Amniotic stem cell (primary cell): ENCODE results near the gene SCFD2.
"Not testable (repeated sequence)": the region's sequence is repeated elsewhere in the genome, so short reads cannot be mapped to it uniquely, and the experiment has no call there.

Experiments used
- DNase-seq: peaks from one replicate; lab custom pipeline; 2025; lab: John Stamatoyannopoulos, UW

The SCFD2 gene

GRCh38 chr4:53050361-53050774 is 315.5 kb downstream of the SCFD2 start:
- DNase-seq = no peak

- no peak for DNase-seq
Measured at GRCh38 chr4:53049528-53049927, 316.3 kb downstream of the SCFD2 start.

GRCh38 chr4:53044651-53044960 is 321.3 kb downstream of the SCFD2 start:
- no peak for DNase-seq

DNA sequence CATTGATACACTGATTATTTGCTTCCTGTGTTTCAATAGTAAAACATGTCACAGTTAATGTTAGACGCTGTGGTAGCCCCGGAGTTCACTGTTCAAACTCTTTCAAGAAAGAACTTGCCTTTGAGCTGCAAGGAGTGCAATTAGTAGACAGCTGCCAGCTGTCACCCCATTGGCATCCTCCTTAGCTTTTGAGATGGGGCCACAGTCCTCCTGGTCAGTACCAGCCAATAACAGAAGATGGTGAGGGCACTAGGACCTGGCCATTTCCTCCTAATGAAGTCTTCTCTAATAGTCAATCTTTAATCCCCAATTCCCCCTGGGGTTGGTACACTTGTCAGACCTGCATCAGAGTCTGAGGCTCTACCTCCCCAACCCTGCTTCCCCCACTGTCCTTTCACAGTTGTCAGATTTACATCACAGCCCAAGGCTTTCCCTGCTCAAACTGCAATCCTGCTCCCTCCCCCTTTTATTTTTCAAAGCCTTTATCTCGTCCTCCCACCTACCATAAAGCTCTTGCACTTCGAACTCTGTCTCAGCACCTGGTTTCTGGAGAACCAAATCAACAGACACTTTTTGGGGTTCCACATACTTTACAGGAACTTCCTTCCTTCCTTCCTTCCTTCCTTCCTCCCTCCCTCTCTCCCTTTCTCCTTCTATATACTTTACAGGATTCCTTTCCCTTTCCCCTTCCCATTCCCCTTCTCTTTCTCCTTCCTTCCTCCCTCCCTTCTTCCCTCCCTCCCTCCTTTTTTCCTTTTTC is 321.8 kb downstream of the SCFD2 start:
- no peak for DNase-seq

GRCh38 chr4:53043055-53043454 is 322.8 kb downstream of the SCFD2 start:
- DNase-seq = no peak

DNA sequence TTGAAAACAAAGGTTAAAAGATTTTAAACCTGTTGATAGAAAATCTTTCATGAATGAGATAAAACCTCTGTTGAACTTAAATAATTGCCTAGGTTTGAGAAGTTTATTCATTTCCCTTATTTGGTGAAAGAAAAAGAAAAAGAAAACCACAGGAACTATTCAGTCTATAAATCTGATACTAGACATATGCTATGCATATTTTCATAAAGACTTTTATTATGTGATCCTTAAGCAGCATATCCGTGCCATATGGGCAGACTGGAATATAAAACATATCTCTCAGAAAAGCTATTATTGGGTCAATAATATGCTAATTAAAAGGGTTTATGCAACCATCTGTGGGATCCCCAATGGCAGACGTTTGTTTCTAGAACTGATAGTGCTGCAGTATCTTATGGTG is 325.0 kb downstream of the SCFD2 start:
- DNase-seq = no peak

- no peak for DNase-seq
Measured at GRCh38 chr4:53040459-53040815, 325.4 kb downstream of the SCFD2 start.

DNA sequence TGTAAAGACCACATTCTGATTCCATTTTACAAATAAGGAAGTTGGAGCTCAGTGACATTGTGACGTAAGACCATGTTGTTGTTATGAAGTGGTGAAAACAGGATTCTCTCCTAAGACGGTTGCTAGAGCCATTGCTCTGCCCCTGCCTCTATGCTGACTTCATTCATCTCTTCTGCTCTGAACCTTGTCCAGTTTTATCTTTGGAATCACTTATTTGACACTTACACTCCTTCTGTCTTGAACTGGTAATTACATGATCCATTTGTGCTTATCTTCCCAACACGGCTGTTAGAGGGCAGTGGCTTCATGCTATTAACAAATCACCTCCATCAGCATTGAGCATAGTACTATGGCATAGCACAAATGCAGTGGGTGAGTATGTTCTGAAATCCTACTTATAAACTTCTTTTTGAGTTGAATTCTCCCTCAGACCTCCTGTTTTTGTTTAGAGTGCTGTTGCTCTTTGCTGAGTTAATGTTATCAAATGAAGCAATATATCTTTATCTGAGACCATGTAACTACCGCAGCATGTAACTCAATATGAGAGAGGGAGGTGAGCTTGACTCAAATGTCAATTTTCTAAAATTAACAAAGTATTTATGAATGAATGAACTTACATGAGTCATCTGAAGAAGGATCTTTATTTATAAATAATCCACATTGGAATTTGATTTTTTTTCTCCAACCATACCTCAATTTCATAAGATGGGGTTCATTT is 326.0 kb downstream of the SCFD2 start:
- no peak for DNase-seq

- no peak for DNase-seq
Measured at GRCh38 chr4:53037892-53038291, 328.0 kb downstream of the SCFD2 start.

DNA sequence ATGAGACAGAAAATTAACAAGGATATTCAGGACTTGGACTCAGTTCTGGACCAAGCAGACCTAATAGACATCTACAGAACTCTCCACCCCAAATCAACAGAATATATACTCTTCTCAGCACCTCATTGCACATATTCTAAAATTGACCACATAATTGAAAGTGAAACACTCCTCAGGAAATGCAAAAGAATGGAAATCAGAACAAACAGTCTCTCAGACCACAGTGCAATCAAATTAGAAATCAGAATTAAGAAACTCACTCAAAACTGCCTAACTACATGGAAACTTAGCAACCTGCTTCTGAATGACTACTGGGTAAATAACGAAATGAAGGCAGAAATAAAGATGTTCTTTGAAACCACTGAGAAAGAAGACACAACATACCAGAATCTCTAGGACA is 333.0 kb downstream of the SCFD2 start:
- DNase-seq = not testable (repeated sequence)

DNA sequence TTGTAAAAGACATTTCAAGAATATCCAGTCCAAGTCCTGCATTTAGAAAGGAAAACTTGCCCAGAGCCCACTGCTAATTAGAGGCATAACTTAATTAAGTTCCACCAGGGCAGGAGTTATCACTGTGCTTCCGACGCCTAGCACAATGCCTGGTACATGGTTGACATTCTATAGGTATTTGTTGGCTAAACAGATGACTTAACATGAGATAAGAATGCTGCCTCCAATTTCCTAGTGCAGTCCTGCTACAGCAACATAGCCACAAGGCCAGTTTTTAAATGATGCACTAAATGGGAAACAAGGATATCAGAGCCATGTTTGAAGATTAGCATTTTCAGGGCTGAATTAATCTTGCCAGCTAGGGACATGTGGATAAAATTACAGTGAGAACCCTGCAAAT is 339.6 kb downstream of the SCFD2 start:
- DNase-seq = no peak

DNA sequence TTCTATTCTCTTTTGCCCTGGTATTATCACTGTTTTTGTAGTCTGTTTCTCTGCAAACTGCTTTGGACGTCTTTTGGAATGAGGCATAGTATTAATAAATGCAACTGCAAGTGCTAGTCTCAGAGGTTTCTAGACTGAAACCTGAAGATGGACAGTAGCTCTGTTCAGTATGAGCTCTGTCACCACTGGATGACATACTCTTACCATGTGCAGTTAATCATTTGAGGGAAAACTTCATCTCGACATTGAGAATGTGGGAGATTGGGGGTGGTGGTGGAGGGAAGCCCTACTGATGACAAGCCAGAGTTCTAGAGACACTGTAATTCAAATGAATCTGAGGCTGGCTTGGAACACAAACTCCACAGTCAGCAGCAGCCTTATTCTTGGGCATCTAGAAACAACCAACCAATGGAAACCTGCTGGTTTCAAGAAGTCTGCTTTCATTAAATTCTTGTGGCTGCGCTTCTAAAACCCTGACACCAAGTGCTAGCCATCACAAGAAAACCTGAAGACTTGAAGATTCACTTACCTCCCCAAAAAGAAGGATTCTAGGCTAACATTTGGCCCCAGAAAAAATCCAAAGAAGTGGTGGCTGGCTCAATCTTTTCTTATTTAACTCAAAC is 342.1 kb downstream of the SCFD2 start:
- no peak for DNase-seq

GRCh38 chr4:53022513-53023100 is 343.3 kb downstream of the SCFD2 start:
- DNase-seq = no peak

DNA sequence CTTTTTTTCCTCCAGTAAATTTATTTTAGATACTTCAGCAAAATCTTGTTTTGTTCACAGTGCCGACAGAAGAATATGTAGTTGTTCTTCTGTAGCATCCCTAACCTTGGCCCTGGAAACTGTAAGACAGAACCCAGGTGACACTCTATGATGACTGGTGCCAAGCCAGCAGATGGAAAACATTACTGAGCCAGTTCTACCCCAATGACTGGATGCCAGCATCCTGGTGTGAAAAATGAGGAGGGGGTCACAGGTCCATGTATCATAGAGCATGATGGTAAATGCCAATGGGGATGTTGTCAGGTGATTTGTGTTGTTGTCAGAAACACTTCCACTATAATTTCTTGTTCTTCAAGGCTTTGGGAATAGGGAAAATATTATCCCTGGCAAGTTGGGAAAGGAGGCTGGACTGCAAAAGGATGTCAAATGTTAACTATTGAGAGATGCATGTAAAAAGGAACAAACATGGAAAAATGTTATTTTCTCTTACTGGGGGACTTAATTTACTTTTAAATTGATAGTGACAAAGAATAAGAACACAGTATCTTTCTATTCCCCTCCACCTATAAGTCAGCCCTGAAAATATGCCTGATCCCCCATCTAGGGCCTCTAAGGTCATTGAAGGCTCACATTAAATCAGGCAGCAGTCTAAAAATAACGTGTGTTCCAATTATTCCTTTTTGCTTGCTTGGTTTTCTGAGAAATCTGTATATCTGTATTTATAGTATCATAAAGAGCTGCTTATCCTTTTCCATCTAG is 343.9 kb downstream of the SCFD2 start:
- DNase-seq = no peak

GRCh38 chr4:53019485-53020382 is 346.1 kb downstream of the SCFD2 start:
- DNase-seq = peak; percentile 24

- DNase-seq = no peak
Measured at GRCh38 chr4:53018471-53018870, 347.4 kb downstream of the SCFD2 start.

DNA sequence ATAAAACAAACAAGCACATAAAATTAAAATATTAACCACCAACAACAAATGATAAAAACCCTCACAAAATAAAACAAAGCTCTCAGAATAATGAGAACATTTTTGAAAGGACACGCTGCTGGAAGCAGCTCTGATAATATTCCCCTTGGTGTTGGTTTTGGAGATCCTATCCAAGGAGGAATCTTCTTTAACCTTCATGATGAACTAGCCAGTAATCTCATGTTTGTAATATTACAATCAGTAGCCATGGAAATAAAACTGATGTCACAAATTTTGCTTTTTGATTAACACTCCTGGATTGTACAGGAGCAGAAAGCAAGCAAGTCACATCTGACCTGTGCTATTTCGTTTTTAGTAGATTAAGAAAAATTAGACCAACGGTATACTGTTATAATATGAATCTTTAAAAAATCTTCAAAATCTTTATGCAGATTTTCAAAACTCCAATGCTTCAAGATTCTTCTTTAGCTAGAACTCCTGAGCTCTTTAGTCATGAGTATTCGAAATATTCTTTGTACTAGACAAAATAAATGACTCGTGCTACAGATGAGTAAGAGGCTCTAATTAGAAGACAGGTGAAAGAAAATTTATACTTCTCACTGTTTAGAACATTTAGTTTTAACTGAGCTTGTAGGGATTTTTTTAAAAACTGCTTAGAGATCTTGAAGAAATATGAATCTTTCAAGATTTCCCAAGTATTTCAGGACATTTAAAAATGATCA is 349.6 kb downstream of the SCFD2 start:
- no peak for DNase-seq

DNA sequence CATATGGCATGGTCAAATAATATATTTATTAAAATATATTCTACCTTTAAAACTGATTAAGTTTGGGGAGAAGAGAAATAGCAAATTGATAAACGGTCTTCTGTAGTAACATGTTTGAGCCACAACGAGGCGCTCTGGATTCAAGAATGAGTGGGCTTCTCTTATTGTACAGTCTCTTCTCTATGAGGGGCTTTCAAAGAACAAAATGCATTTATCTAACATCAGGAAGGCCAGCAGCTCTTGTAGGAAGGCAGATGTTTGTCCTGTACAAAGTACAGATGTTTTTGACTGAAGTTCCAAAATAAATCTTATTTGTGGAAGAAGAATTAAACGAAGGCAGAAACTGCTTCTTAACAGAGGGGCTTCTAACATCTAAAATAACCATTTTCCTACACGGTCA is 350.2 kb downstream of the SCFD2 start:
- DNase-seq = peak; percentile 26

GRCh38 chr4:53014881-53015280 is 351.0 kb downstream of the SCFD2 start:
- no peak for DNase-seq
